Nephron (organoid): Measurements from ENCODE around the gene PDIA2.

Source experiments
- H3K27ac Mint-ChIP-seq, 3 experiments: 2 replicates each; pipeline ENCODE4 v1.8.0; 2020; ENCODE audit warnings: mixed read lengths in 3 of 3, mild to moderate bottlenecking in 2 of 3, moderate library complexity in 1 of 3
- H3K27me3 Mint-ChIP-seq: 2 replicates; pipeline ENCODE4 v1.8.0; 2021; ENCODE audit warnings: low read depth, mild to moderate bottlenecking, moderate library complexity, mixed read lengths
- H3K36me3 Mint-ChIP-seq: 2 replicates; pipeline ENCODE4 v1.8.0; 2020; ENCODE audit warnings: low read depth, mixed read lengths
- H3K4me1 Mint-ChIP-seq: 2 replicates; pipeline ENCODE4 v1.8.0; 2020; ENCODE audit warnings: mixed read lengths
- H3K4me3 Mint-ChIP-seq, 3 experiments: 2 replicates each; pipeline ENCODE4 v1.8.0; 2020; ENCODE audit warnings: mild to moderate bottlenecking in 3 of 3, mixed read lengths in 3 of 3, moderate library complexity in 2 of 3
- H3K9me3 Mint-ChIP-seq: 2 replicates; pipeline ENCODE4 v1.8.0; 2020; ENCODE audit warnings: mixed read lengths
- TF ChIP-seq, protein P1 (sequence below), 3 experiments: fragments of 200-600 bp; sonication (generic); IDR thresholded peaks; one replicate each; pipeline ENCODE4 v1.5.0; 2021; ENCODE audit warnings: antibody characterized with exemption in 3 of 3; ENCODE audit not compliant: unreplicated experiment in 3 of 3

The PDIA2 gene

GRCh38 chr16:269061-269796, 13.7 kb upstream of the PDIA2 start:
- TF ChIP-seq, protein P1, sequence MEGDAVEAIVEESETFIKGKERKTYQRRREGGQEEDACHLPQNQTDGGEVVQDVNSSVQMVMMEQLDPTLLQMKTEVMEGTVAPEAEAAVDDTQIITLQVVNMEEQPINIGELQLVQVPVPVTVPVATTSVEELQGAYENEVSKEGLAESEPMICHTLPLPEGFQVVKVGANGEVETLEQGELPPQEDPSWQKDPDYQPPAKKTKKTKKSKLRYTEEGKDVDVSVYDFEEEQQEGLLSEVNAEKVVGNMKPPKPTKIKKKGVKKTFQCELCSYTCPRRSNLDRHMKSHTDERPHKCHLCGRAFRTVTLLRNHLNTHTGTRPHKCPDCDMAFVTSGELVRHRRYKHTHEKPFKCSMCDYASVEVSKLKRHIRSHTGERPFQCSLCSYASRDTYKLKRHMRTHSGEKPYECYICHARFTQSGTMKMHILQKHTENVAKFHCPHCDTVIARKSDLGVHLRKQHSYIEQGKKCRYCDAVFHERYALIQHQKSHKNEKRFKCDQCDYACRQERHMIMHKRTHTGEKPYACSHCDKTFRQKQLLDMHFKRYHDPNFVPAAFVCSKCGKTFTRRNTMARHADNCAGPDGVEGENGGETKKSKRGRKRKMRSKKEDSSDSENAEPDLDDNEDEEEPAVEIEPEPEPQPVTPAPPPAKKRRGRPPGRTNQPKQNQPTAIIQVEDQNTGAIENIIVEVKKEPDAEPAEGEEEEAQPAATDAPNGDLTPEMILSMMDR (IDR thresholded peaks at IDR 0.05; ENCODE audit: unreplicated experiment in 3 of 3) = no peak
- H3K4me1 Mint-ChIP-seq = peaks cover 9% of the 10 kb centered on the region
- no peaks in the 10 kb centered on the region for H3K9me3 Mint-ChIP-seq
- H3K36me3 Mint-ChIP-seq = no peaks in the 10 kb centered on the region
- H3K4me3 Mint-ChIP-seq = no peak overlapping the region
- peaks cover 5% of the 10 kb centered on the region for H3K27me3 Mint-ChIP-seq
- no peak overlapping the region for H3K27ac Mint-ChIP-seq

DNA sequence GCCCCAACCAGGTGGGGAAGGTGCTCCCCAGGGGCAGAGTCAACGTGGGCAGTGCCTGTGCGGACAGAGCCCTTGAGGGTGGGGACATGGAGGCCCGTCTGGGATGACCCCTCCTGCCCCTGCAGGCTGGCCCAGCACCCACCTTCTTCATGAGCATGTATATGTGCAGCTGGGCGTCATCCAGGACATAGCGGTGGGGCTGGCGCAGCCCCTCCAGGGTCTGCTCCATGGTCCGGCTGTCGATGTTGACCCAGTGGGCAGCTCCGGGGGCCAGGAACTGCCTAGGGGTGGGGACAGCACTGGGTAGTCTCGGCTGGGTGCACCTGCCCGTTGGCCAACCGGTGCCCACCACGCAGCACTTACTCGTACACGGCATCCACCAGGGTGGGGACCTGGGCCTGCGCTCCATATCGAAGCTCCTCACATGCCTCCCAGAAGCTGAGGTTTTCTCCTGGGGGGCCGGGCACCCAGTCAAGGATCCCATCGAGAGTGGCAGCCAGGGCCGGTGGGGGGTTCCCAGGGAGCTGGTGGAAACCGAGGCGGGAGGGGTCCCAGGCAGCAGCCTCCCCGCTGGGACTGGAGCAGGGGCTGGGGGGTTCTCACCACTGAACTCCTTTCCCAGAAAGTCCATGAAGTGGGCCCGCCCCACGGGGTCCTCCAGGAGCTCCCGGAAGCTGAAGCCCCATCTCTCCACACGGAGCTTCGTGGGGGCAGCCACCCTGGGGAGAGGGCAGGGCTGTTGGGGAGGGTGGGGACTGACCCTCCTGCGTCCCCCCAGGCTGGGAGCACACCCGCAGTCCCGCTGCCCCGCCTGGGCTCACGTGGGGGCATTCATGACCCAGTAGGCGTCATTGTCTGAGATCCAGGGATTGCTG, 12.3 kb upstream of the PDIA2 start:
- TF ChIP-seq, protein P1 (IDR thresholded peaks at IDR 0.05; ENCODE audit: unreplicated experiment in 3 of 3) = no peak
- H3K4me1 Mint-ChIP-seq = peaks cover 6% of the 10 kb centered on the region
- no peak overlapping the region for H3K27ac Mint-ChIP-seq
- no peak overlapping the region for H3K4me3 Mint-ChIP-seq
- no peaks in the 10 kb centered on the region for H3K9me3 Mint-ChIP-seq
- H3K36me3 Mint-ChIP-seq = no peaks in the 10 kb centered on the region
- H3K27me3 Mint-ChIP-seq = peaks cover 5% of the 10 kb centered on the region

DNA sequence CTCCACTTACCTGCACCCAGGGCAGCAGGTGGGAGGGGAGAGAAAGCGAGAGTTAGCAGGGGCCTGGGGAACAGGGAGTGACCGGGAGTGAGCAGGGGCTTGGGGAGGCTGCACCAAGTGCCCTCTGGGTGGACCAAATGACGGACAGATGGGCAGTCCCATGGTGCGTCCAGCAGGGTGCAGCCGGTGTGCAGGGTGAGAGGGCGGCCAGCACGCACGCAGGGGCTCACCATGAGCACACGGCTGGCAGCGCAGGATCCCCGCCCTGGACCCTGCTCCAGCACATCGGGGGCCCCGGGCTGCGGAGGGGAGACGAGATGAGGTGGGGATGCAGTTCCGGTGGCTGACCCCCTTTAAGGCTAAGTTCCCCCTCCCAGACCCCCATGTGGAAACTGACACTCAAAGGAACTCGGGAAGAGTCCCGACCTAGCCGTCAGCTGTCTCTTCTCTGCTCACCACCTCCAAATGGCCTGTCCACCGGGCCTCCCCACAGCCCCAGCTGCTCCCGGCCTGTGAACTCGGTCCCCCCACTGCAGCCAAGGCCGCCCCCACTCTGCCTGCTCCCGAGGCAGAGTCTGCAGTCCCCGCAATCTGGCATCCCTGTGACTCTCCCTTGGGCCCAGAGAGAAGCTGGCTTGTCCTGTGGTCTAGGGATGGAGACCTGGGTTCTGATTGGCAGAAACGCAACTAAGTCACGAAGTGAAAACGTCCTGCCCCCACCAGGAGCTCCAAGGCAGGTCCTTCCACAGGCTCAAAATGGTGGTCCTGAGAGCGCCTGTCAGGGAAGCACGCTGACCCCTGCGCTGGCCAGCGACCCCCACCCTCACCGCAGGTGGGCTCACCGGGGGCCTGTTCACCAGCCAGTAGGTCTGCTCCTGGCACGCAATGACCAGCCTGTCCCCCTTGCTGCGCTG, 10.1 kb upstream of the PDIA2 start:
- H3K27me3 Mint-ChIP-seq = peaks cover 22% of the 10 kb centered on the region
- TF ChIP-seq, protein P1 (IDR thresholded peaks at IDR 0.05; ENCODE audit: unreplicated experiment in 3 of 3) = no peak
- no peaks in the 10 kb centered on the region for H3K4me1 Mint-ChIP-seq
- H3K36me3 Mint-ChIP-seq = no peaks in the 10 kb centered on the region
- H3K9me3 Mint-ChIP-seq = no peaks in the 10 kb centered on the region
- H3K27ac Mint-ChIP-seq = no peak overlapping the region
- no peak overlapping the region for H3K4me3 Mint-ChIP-seq

DNA sequence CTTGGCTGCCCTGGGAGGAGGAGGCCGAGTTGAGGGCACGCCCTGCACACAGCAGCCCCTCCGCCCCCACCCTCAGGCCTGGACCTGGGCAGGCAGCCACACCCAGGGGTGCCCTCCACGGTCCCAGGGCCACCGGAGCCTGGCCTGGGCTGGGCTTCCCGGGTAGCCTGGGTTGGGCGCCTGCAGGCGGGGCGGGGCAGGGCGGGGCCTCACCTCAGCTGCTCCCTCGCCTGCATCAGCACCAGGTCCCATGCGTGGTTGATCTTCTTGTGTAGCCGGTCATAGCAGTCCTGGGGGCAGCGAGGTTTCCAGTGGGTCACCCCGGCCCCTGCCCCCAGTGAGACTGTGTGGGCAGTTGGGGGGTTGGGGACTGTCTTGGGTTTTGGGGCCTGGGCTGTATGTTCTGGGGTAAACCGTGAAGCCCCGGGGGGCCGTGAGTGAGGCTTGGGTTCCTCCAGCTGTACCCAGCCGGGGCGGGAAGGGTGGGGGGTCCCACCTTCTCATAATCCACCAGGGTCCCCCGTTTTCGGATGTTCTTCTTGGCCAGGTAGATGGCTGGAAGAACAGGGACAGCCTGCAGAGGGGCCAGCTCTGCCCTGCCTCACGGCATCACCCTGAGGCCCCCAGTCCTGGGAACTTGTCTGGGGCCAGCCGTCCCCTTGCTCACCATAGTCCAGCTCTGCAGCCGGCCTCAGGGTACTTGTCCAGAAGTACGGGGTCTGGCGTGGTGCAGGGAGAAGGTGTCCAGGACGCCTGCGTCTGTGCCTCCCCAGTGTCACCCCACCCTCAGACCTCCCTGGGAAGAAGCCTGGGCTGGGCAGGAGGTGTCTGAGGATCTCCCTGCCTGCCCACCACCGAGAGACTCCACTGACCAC, 9.2 kb upstream of the PDIA2 start:
- TF ChIP-seq, protein P1 (IDR thresholded peaks at IDR 0.05; ENCODE audit: unreplicated experiment in 3 of 3) = no peak
- no peak overlapping the region for H3K27ac Mint-ChIP-seq
- H3K9me3 Mint-ChIP-seq = no peaks in the 10 kb centered on the region
- H3K36me3 Mint-ChIP-seq = no peaks in the 10 kb centered on the region
- H3K4me1 Mint-ChIP-seq = no peaks in the 10 kb centered on the region
- H3K27me3 Mint-ChIP-seq = peaks cover 29% of the 10 kb centered on the region
- H3K4me3 Mint-ChIP-seq = no peak overlapping the region

DNA sequence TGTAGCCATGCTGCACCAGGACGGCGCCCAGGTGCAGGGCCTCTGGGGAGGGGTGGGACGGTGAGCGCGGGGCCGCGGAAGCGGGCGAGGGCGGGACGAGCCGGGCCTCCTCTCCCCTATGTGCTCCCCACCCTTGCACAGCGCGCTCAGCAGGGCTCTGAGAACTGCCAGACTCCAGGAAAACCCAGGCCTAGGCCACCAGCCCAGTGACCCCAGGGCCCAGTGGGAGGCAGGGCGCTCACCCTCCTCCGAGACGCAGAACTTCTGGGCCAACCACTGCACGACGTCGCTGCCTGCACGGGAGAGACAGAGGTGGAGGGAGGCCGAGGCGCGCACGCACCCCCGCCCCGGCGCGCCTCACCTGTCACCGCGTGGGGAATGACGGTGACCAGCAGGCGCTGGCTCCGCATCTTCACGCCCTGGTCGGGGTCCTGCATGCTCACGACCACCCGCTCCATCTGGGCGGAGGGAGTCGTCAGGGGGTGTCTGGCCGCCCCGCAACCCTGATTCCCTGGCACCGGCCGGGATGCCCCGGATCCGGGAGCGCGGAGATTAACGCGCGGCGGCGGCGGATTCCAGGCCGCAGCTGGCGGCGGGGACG, 7.8 kb upstream of the PDIA2 start:
- Mint-ChIP-seq H3K36me3 (no peaks in the 10 kb centered on the region), H3K4me3 (peak overlapping the region in 2 of 3 experiments; percentile 59 to 66), H3K27me3 (peaks cover 41% of the 10 kb centered on the region), H3K9me3 (no peaks in the 10 kb centered on the region), H3K27ac (no peak overlapping the region), H3K4me1 (no peaks in the 10 kb centered on the region)
- TF ChIP-seq, protein P1 (IDR thresholded peaks at IDR 0.05; ENCODE audit: unreplicated experiment in 3 of 3) = no peak
